Aorta (tissue), 5 donors: ENCODE data around the gene IL1RAPL1. TPM values are rescaled to one million over a fixed set of nuclear protein-coding genes. Genes with fewer than 3 reads are reported as not detected.

Experiments used
- ATAC-seq: fragments of 200-7000 bp; cut with Tn5 transposase; one replicate; pipeline ENCODE4 v1.9.1; 2022; ENCODE audit warnings: moderate library complexity; ENCODE audit not compliant: low FRiP score
- DNase-seq, 2 donors: peaks; one replicate each; pipeline ENCODE4 v3.0.0-alpha.2; 2020
- H3K27ac ChIP-seq, 2 donors: one replicate each; pipeline ENCODE4 v1.5.1; 2013; ENCODE audit warnings: low read length in 2 of 2, mild to moderate bottlenecking in 2 of 2, moderate library complexity in 2 of 2, control low read depth in 1 of 2, inconsistent platforms in 1 of 2, low read depth in 1 of 2
- H3K27me3 ChIP-seq, 2 donors: one replicate each; pipeline ENCODE4 v1.6.1; 2013; ENCODE audit warnings: control low read depth in 1 of 2, low read length in 1 of 2, mild to moderate bottlenecking in 1 of 2, moderate library complexity in 1 of 2; ENCODE audit not compliant: insufficient read depth in 2 of 2, control insufficient read depth in 1 of 2
- H3K36me3 ChIP-seq, 2 donors: one replicate each; pipeline ENCODE4 v1.6.1; 2013; ENCODE audit warnings: control low read depth in 1 of 2, low read length in 1 of 2, mild to moderate bottlenecking in 1 of 2; ENCODE audit not compliant: insufficient read depth in 2 of 2, control insufficient read depth in 1 of 2
- H3K4me1 ChIP-seq, 2 donors: one replicate each; pipeline ENCODE4 v1.6.1; 2013; ENCODE audit warnings: low read length in 2 of 2, control low read depth in 1 of 2, mild to moderate bottlenecking in 1 of 2, moderate library complexity in 1 of 2; ENCODE audit not compliant: insufficient read depth in 2 of 2, control insufficient read depth in 1 of 2
- H3K4me3 ChIP-seq, 2 donors: one replicate each; pipeline ENCODE4 v1.5.1; 2013; ENCODE audit warnings: low read length in 2 of 2, control low read depth in 1 of 2, mild to moderate bottlenecking in 1 of 2
- H3K9me3 ChIP-seq: one replicate; pipeline ENCODE4 v1.6.1; 2013; ENCODE audit warnings: mild to moderate bottlenecking, low read length; ENCODE audit not compliant: control insufficient read depth
- WGBS, 2 donors: extraction: QIAGEN DNeasy Blood & Tissue Kit; methylation state at CpG; one replicate each; pipeline ENCODE4 v1.1.7; 2013; 5-methylcytosine and 5-hydroxymethylcytosine counted together
- intact Hi-C, 2 donors: fragments of 100-400 bp; cut with DNase I; formaldehyde crosslinking; loops; one replicate each; pipeline versions ENCODE4 v1.14.2 to v1.15.0; 2022
- polyA plus RNA-seq, 2 donors: library from polyadenylated mRNA; stranded (reverse); fragments of 200-250 nt; gene quantifications; one replicate each; pipeline ENCODE4 v1.2.3, GENCODE V29; 2013
- total RNA-seq, 2 donors: library from RNA; stranded (reverse); fragmentation: NEBNext Ultra II Directional; extraction: Animal tissue kit (Norgen Biotek cat#: 25700); gene quantifications; one replicate each; pipeline ENCODE4 v1.2.1, GENCODE V29; 2021
- donor health status: healthy with polysubstance abuse.
- donor health status: Bipolar disorder and iron deficiency.
- donor health status: DM: no; HTN: no; CAD: no.
- donor health status: DM: no; HTN: no; CAD: no.
- donor health status: DM: yes; HTN: yes; CAD: no.

Gene IL1RAPL1
- total and polyA plus RNA-seq, 4 donors, result 0.24 to 0.26 TPM; not detected in 2

DNA sequence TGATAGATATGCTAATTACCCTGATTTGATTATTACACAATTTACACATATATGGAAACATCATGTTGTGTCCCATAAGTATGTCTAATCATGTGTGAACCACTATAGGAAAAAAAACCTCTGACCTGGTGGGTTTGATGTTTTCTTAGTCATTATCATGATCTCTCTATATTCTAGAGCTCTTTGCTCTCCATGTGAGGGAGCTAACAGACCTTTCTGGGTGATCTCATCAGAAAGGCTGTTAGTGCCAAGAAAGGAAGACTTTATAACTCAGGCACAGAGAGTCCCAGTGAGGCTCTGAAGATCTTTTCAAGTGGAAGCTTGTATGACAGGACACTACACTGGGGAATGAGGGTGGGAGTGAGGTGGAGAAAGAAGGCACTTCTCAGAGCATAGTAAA is 1100.4 kb downstream of the IL1RAPL1 start:
- ATAC-seq (no peak), DNase-seq (no peak)
- no peak overlapping the region for H3K27ac ChIP-seq
- no peaks in the 10 kb centered on the region for H3K4me1 ChIP-seq
- H3K27me3 ChIP-seq, result no peaks in the 10 kb centered on the region
- no peak overlapping the region for H3K4me3 ChIP-seq
- no peaks in the 10 kb centered on the region for H3K9me3 ChIP-seq
- H3K36me3 ChIP-seq, result no peaks in the 10 kb centered on the region
- intact Hi-C loops, result no loop called here

DNA sequence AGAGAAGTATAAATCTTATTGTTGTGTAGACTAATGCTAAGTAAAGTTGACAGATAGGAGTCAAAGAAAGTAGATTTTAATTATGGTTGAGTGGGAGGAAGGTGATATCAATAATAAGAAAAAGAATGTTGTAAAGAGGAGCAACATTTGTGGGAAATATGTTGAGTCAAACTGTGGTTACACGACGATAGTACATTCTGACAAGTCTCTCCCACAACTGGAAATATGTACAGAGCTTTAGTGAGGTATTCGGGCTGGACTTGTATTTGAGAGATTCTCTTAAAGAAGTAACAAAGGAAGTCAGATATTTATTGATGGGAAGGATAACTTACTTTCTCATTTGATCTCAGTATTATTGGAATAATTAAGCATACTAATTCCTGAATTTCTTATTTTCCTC is 1102.8 kb downstream of the IL1RAPL1 start:
- Histone ChIP-seq H3K27ac (no peak overlapping the region), H3K4me3 (no peak overlapping the region), H3K27me3 (no peaks in the 10 kb centered on the region), H3K9me3 (no peaks in the 10 kb centered on the region), H3K4me1 (no peaks in the 10 kb centered on the region), H3K36me3 (no peaks in the 10 kb centered on the region)
- intact Hi-C loops, result no loop called here
- no peak for ATAC-seq
- 60 to 78% methylated on average over 3 of the region's 3 CpGs for WGBS, 2 donors
- no peak for DNase-seq

DNA sequence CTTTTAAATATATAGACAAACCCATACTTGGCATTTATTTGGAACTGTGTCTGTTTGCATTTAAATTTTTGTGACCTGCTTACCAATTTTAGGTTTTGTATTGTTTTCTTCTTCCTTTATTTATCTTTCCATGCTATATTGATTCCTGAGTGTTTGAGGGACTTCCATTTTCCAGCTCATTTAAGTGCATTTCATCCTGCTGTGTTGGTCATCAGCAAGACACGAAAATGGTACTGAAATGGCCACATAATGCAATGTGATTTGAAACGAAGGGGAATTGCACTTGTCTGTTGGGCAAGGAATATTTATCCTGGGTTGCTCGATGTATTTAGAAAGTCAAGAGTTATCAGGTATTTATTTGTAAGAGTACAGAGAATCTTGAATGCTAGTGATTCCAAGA is 1103.8 kb downstream of the IL1RAPL1 start:
- intact Hi-C loops, result no loop called here

DNA sequence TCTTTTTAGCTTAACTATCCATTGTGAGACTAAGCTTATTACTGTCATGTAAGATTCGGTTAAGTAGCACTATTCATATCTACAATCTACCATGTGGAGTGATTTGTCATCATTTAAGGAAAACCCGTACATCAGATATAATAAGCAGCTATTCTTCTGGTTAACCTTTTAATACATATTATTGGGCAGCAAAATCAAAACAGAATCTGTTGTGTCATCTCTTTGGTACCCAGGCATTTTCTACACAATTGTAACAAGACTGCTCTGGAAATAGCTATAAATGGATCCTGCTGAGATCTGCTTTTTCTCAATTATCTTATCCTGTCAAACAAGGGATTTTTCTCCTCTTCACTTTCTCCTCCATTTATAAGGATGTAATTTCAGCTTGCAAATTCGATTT is 1106.7 kb downstream of the IL1RAPL1 start:
- WGBS, 2 donors, result 60 to 79% methylated on average over 3 of the region's 3 CpGs
- H3K36me3 ChIP-seq, result no peaks in the 10 kb centered on the region
- H3K4me3 ChIP-seq, result no peak overlapping the region
- intact Hi-C loops, result no loop called here
- no peak for DNase-seq
- no peaks in the 10 kb centered on the region for H3K9me3 ChIP-seq
- no peaks in the 10 kb centered on the region for H3K4me1 ChIP-seq
- no peak overlapping the region for H3K27ac ChIP-seq
- no peaks in the 10 kb centered on the region for H3K27me3 ChIP-seq
- ATAC-seq, result no peak

More for the DNA sequence above, 1103.8 kb downstream of the IL1RAPL1 start:
- Histone ChIP-seq H3K4me1 (no peaks in the 10 kb centered on the region), H3K27ac (no peak overlapping the region), H3K27me3 (no peaks in the 10 kb centered on the region), H3K36me3 (no peaks in the 10 kb centered on the region), H3K4me3 (no peak overlapping the region), H3K9me3 (no peaks in the 10 kb centered on the region)
- 64 to 89% methylated on average over 3 of the region's 3 CpGs for WGBS, 2 donors
- DNase-seq, result no peak
- no peak for ATAC-seq

DNA sequence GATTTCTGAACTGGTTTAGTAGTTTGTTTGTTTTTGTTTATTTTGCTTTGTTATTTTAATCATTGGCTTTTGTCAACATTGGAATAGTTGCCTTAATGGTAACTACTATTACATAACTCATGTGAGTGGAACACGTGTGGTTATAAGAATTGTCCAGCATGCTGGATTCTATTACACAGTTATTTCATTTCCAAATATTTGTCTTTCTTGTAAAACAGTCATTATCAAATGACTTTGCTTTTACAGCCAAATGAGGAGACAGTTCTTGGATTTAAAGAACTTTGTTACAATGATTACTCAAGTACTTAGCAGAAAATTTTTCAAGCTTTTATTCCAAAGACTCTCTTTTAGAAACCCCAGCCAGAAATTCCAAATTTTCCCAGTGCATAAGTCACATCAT is 1112.0 kb downstream of the IL1RAPL1 start:
- DNase-seq (no peak), ATAC-seq (no peak)
- 5 to 11% methylated on average over 1 of the region's 1 CpG for WGBS, 2 donors
- intact Hi-C loops, result no loop called here
- no peaks in the 10 kb centered on the region for H3K4me1 ChIP-seq
- no peaks in the 10 kb centered on the region for H3K27me3 ChIP-seq
- H3K36me3 ChIP-seq, result no peaks in the 10 kb centered on the region
- no peak overlapping the region for H3K4me3 ChIP-seq
- no peaks in the 10 kb centered on the region for H3K9me3 ChIP-seq
- H3K27ac ChIP-seq, result no peak overlapping the region

DNA sequence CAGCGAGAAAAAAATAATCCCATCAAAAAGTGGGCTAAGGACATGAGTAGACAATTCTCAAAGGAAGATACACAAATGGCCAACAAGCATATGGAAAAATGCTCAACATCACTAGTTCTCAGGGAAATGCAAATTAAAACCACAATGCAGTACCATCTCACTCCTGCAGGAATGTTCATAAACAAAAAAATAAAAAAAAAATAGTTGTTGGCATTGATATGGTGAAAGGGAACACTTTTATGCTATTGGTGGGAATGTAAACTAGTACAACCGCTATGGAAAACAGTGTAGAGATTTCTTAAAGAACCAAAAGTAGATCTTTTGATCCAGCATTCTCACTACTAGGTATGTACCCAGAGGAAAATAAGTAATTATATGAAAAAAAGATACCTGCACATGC is 1119.8 kb downstream of the IL1RAPL1 start:
- no peaks in the 10 kb centered on the region for H3K27me3 ChIP-seq
- intact Hi-C loops, result no loop called here
- no peaks in the 10 kb centered on the region for H3K4me1 ChIP-seq
- ATAC-seq (no peak), DNase-seq (no peak)
- H3K4me3 ChIP-seq, result no peak overlapping the region
- H3K27ac ChIP-seq, result no peak overlapping the region
- H3K36me3 ChIP-seq, result no peaks in the 10 kb centered on the region
- H3K9me3 ChIP-seq, result no peaks in the 10 kb centered on the region
- 87 to 99% methylated on average over 2 of the region's 2 CpGs for WGBS, 2 donors

DNA sequence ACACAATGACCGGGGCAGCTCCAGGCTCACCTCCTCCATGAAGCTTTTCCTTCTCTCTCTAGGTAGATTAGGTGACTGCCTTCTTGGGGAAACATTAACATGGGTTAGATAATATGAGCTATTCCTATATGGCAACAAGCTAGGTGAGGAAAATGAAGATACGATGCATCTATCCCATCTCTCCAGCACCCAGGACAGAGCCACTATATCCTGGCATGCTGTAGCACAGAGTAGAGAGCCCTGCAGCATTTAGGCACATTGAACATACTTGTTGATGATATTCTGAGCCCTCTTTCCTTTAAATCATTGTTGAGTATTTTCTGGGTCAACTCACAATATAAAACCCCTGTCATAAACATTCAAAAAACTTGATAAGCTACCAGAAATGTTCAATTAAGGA is 1133.9 kb downstream of the IL1RAPL1 start:
- H3K27me3 ChIP-seq, result no peaks in the 10 kb centered on the region
- ATAC-seq (no peak), DNase-seq (no peak)
- no peaks in the 10 kb centered on the region for H3K9me3 ChIP-seq
- no peak overlapping the region for H3K4me3 ChIP-seq
- intact Hi-C loops, result no loop called here
- H3K27ac ChIP-seq, result no peak overlapping the region
- H3K36me3 ChIP-seq, result no peaks in the 10 kb centered on the region
- WGBS, 2 donors, result 82 to 94% methylated on average over 2 of the region's 2 CpGs
- no peaks in the 10 kb centered on the region for H3K4me1 ChIP-seq

DNA sequence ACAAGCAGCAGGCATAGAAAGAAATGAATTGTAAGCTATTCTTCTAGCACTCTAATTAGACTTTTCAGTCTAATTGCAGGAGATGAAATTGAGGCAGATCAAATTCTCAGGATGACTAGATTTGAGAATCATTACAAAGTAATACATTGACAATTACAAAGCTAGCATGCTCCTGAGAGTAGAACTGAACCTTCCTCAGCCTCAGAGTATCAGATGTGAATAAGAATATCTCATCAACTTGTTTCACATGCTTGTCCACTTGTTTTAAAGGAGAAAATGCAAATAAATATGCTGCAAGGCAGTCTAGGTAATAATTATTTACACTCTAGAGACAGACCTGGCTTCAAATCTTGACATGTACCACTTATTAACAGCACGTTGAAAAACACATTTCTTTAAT is 1137.1 kb downstream of the IL1RAPL1 start:
- H3K27me3 ChIP-seq, result no peaks in the 10 kb centered on the region
- intact Hi-C loops, result no loop called here
- no peaks in the 10 kb centered on the region for H3K9me3 ChIP-seq
- ATAC-seq (no peak), DNase-seq (no peak)
- no peaks in the 10 kb centered on the region for H3K4me1 ChIP-seq
- H3K4me3 ChIP-seq, result no peak overlapping the region
- H3K27ac ChIP-seq, result no peak overlapping the region
- no peaks in the 10 kb centered on the region for H3K36me3 ChIP-seq
- 34 to 52% methylated on average over 1 of the region's 1 CpG for WGBS, 2 donors

DNA sequence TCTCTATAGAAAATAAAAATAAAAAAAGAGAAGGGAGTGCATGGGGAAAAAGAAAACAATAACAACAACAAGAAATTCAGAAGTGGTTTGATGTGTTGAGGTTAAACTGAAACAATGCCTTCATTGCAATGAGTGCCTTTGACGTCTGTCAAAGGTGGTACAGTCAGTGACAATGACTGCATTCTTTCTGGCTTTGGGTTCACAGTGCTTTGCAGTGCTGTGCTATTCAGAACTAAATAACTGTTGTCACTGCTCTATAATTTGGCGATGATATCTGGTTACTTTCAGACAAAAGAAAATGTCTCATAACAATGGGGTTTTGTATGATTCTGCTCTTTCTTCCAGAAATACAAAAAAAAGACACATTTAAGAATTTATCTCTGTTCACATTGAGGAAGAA is 1139.6 kb downstream of the IL1RAPL1 start:
- H3K4me3 ChIP-seq, result no peak overlapping the region
- no peak for DNase-seq
- intact Hi-C loops, result no loop called here
- WGBS, 2 donors, result 88 to 94% methylated on average over 2 of the region's 2 CpGs
- no peak overlapping the region for H3K27ac ChIP-seq
- H3K36me3 ChIP-seq, result no peaks in the 10 kb centered on the region
- H3K9me3 ChIP-seq, result no peaks in the 10 kb centered on the region
- H3K27me3 ChIP-seq, result no peaks in the 10 kb centered on the region
- H3K4me1 ChIP-seq, result no peaks in the 10 kb centered on the region
- no peak for ATAC-seq
